H1 (cell line): ENCODE measurements around the gene CPNE5. TPM values are rescaled to one million over a fixed set of nuclear protein-coding genes. Genes with fewer than 3 reads are reported as not detected.

Experiments
- CTCF ChIA-PET: fragments of 300-600 bp; sonication (Branson Sonifier 250); formaldehyde crosslinking; loops from one replicate; lab custom pipeline; 2021; ENCODE audit not compliant: partially characterized antibody; lab: Charles Lee
- POLR2A ChIA-PET: fragments of 300-600 bp; sonication (Branson Sonifier 250); formaldehyde crosslinking; loops from one replicate; lab custom pipeline; 2021; ENCODE audit warnings: inconsistent platforms; ENCODE audit not compliant: partially characterized antibody; lab: Charles Lee
- DNase-seq, 2 experiments: peaks; one replicate each; pipeline versions ENCODE4 v3.0.0 to v3.0.0-alpha.2; 2010 to 2022; ENCODE audit warnings: low spot score in 2 of 2, low read depth in 1 of 2, mixed read lengths in 1 of 2
- FAIRE-seq: peaks from 2 replicates; lab custom pipeline; 2011; peaks lifted over from hg19 to GRCh38; lab: Jason Lieb, UNC
- H2AFZ ChIP-seq: 2 replicates; pipeline ENCODE4 v1.8.1; 2012; ENCODE audit warnings: low read length, inconsistent platforms
- H2AK5ac ChIP-seq: 2 replicates; pipeline ENCODE4 v1.6.1; 2013; ENCODE audit warnings: low read depth, low read length
- H2BK120ac ChIP-seq: replicated peaks from 2 replicates; pipeline ENCODE3; 2013; ENCODE audit warnings: low read depth, low read length, inconsistent platforms
- H2BK12ac ChIP-seq: 2 replicates; pipeline ENCODE4 v1.6.1; 2013; ENCODE audit warnings: low read depth, low read length
- H2BK15ac ChIP-seq: 2 replicates; pipeline ENCODE4 v1.6.1; 2013; ENCODE audit warnings: low read length
- H2BK20ac ChIP-seq: 2 replicates; pipeline ENCODE4 v1.6.1; 2013; ENCODE audit warnings: low read length
- H2BK5ac ChIP-seq: 2 replicates; pipeline ENCODE4 v1.6.1; 2013; ENCODE audit warnings: low read depth, low read length
- H3K14ac ChIP-seq: 2 replicates; pipeline ENCODE4 v1.6.1; 2013; ENCODE audit warnings: inconsistent platforms; ENCODE audit not compliant: insufficient read length
- H3K18ac ChIP-seq: 2 replicates; pipeline ENCODE4 v1.6.1; 2013; ENCODE audit warnings: low read length; ENCODE audit errors: extremely low read depth
- H3K23ac ChIP-seq: 2 replicates; pipeline ENCODE4 v1.6.1; 2013; ENCODE audit warnings: inconsistent platforms; ENCODE audit not compliant: insufficient read length
- H3K23me2 ChIP-seq: 2 replicates; pipeline ENCODE4 v1.6.1; 2013; ENCODE audit warnings: low read depth, low read length
- H3K27ac ChIP-seq: 2 replicates; pipeline ENCODE4 v1.6.1; 2011; ENCODE audit warnings: low read depth, low read length, inconsistent platforms
- H3K27me3 ChIP-seq, 4 experiments: replicated peaks in 1 of 4; 1 replicate in 1 of 4; 2 replicates in 3 of 4; pipeline versions ENCODE4 v1.6.1 to v1.8.1; 2011 to 2013; ENCODE audit warnings: low read length in 3 of 4, mild to moderate bottlenecking in 3 of 4, inconsistent platforms in 2 of 4, mixed read lengths in 2 of 4, moderate library complexity in 1 of 4; ENCODE audit not compliant: control insufficient read depth in 3 of 4, insufficient read depth in 3 of 4; ENCODE audit errors: extremely low read depth in 1 of 4
- H3K36me3 ChIP-seq, 4 experiments: 2 replicates each; pipeline versions ENCODE4 v1.6.1 to v1.8.1; 2011 to 2013; ENCODE audit warnings: mild to moderate bottlenecking in 4 of 4, low read length in 3 of 4, moderate library complexity in 2 of 4, control low read depth in 1 of 4, inconsistent platforms in 1 of 4; ENCODE audit not compliant: insufficient read depth in 4 of 4, control insufficient read depth in 2 of 4
- H3K4ac ChIP-seq: replicated peaks from 2 replicates; pipeline ENCODE3; 2013; ENCODE audit warnings: low read length, low read depth, mixed read lengths, inconsistent platforms; ENCODE audit not compliant: insufficient read length
- H3K4me1 ChIP-seq, 4 experiments: replicated peaks in 1 of 4; 1 replicate in 1 of 4; 2 replicates in 3 of 4; pipeline versions ENCODE4 v1.6.1 to v1.8.1; 2011 to 2013; ENCODE audit warnings: low read length in 3 of 4, inconsistent platforms in 2 of 4, mixed read lengths in 1 of 4; ENCODE audit not compliant: insufficient read depth in 4 of 4, control insufficient read depth in 3 of 4
- H3K4me2 ChIP-seq, 2 experiments: 2 replicates each; pipeline versions ENCODE4 v1.6.1 to v1.8.1; 2011 to 2013; ENCODE audit warnings: low read depth in 2 of 2, low read length in 2 of 2, control low read depth in 1 of 2, inconsistent platforms in 1 of 2, mild to moderate bottlenecking in 1 of 2; ENCODE audit not compliant: insufficient read depth in 1 of 2
- H3K4me3 ChIP-seq, 4 experiments: fragments of 200-600, 300-600 bp in 1 of 4; sonication (generic), shearing (Covaris generic), sonication (Bioruptor Twin) in 1 of 4; 2 replicates each; pipeline versions ENCODE4 v1.5.1 to v1.8.1; 2011 to 2016; ENCODE audit warnings: low read length in 4 of 4, low read depth in 3 of 4, control low read depth in 2 of 4, inconsistent platforms in 2 of 4, mild to moderate bottlenecking in 2 of 4, mixed read lengths in 1 of 4, moderate library complexity in 1 of 4; ENCODE audit not compliant: insufficient read depth in 2 of 4; ENCODE audit errors: extremely low read depth in 1 of 4
- H3K56ac ChIP-seq: replicated peaks from 2 replicates; pipeline ENCODE3; 2013; ENCODE audit warnings: low read depth, mild to moderate bottlenecking, mixed read lengths, low read length, inconsistent platforms; ENCODE audit not compliant: insufficient read length
- H3K79me1 ChIP-seq: 2 replicates; pipeline ENCODE4 v1.6.1; 2013; ENCODE audit warnings: low read depth, low read length, control low read depth
- H3K79me2 ChIP-seq, 2 experiments: 2 replicates each; pipeline versions ENCODE4 v1.6.1 to v1.8.1; 2012 to 2013; ENCODE audit warnings: low read length in 2 of 2, mild to moderate bottlenecking in 2 of 2, inconsistent platforms in 1 of 2; ENCODE audit not compliant: insufficient read depth in 2 of 2, control insufficient read depth in 1 of 2
- H3K9ac ChIP-seq, 4 experiments: replicated peaks in 1 of 4; 1 replicate in 1 of 4; 2 replicates in 3 of 4; pipeline versions ENCODE4 v1.6.1 to v1.8.1; 2011 to 2013; ENCODE audit warnings: low read depth in 3 of 4, low read length in 3 of 4, control low read depth in 2 of 4, mild to moderate bottlenecking in 2 of 4, moderate library complexity in 2 of 4, inconsistent platforms in 1 of 4; ENCODE audit errors: extremely low read depth in 1 of 4
- H3K9me3 ChIP-seq, 2 experiments: 2 replicates each; pipeline versions ENCODE4 v1.6.1 to v1.8.1; 2012 to 2013; ENCODE audit warnings: mild to moderate bottlenecking in 2 of 2, moderate library complexity in 2 of 2, control low read depth in 1 of 2, inconsistent platforms in 1 of 2, low read depth in 1 of 2, low read length in 1 of 2, mixed read lengths in 1 of 2; ENCODE audit not compliant: insufficient read depth in 2 of 2
- H4K20me1 ChIP-seq, 2 experiments: replicated peaks in 1 of 2; 2 replicates each; pipeline versions ENCODE3 to v1.8.1; 2011 to 2013; ENCODE audit warnings: inconsistent platforms in 2 of 2, low read length in 2 of 2, mild to moderate bottlenecking in 1 of 2; ENCODE audit not compliant: insufficient read depth in 2 of 2, control insufficient read depth in 1 of 2
- H4K5ac ChIP-seq: 2 replicates; pipeline ENCODE4 v1.6.1; 2013; ENCODE audit warnings: low read length, low read depth, mixed read lengths, inconsistent platforms; ENCODE audit not compliant: insufficient read length
- H4K8ac ChIP-seq: 2 replicates; pipeline ENCODE4 v1.8.0; 2013; ENCODE audit warnings: mild to moderate bottlenecking, moderate library complexity, low read length, inconsistent platforms; ENCODE audit not compliant: insufficient read depth; ENCODE audit errors: extremely low read depth
- H4K91ac ChIP-seq: replicated peaks from 2 replicates; pipeline ENCODE3; 2013; ENCODE audit warnings: low read length, mixed read lengths, inconsistent platforms; ENCODE audit not compliant: insufficient read length
- BCL11A ChIP-seq, 2 experiments: IDR thresholded peaks; one replicate each; pipeline ENCODE4 v1.6.1; 2011; ENCODE audit warnings: low read depth in 2 of 2, low read length in 2 of 2, mild to moderate bottlenecking in 2 of 2
- EP300 ChIP-seq, 2 experiments: IDR thresholded peaks; 1 replicate in 1 of 2; 2 replicates in 1 of 2; pipeline ENCODE4 v1.6.1; 2011 to 2012; ENCODE audit warnings: low read depth in 2 of 2, low read length in 2 of 2, mild to moderate bottlenecking in 2 of 2, borderline replicate concordance in 1 of 2, inconsistent platforms in 1 of 2, moderate library complexity in 1 of 2
- JUN ChIP-seq: IDR thresholded peaks from 2 replicates; pipeline ENCODE4 v1.6.1; 2011; ENCODE audit warnings: low read depth, mild to moderate bottlenecking, improper control_type of control experiment, low read length
- KDM1A ChIP-seq: fragments of 200-600, 300-600 bp; sonication (generic); IDR thresholded peaks from 2 replicates; pipeline ENCODE4 v1.7.1; 2016; ENCODE audit warnings: mild to moderate bottlenecking, low read length, borderline replicate concordance
- SP2 ChIP-seq: IDR thresholded peaks from 2 replicates; pipeline ENCODE4 v1.6.1; 2012; ENCODE audit warnings: mild to moderate bottlenecking, low read length, inconsistent platforms
- WGBS, 2 experiments: shearing (Covaris generic) in 1 of 2; methylation state at CpG; one replicate each; pipeline versions ENCODE4 v1.1.6 to v1.1.7; 2013 to 2015; ENCODE audit warnings: low lambda C conversion rate in 2 of 2, mixed read lengths in 2 of 2, inconsistent platforms in 1 of 2, low coverage in 1 of 2, missing lambda C conversion rate in 1 of 2; ENCODE audit not compliant: insufficient replicate concordance in 2 of 2, insufficient coverage in 1 of 2, insufficient read length in 1 of 2; ENCODE audit errors: extremely low coverage in 1 of 2, missing lambda C conversion rate in 1 of 2; 5-methylcytosine and 5-hydroxymethylcytosine counted together
- polyA plus RNA-seq, 7 experiments: library from polyadenylated mRNA; depleted of rRNA in 3 of 7; stranded (reverse) in 5 of 7; unstranded in 2 of 7; fragments of >200 nt in 5 of 7; fragments of 200-250 nt in 2 of 7; gene quantifications; 1 replicate in 5 of 7; 2 replicates in 1 of 7; 4 replicates in 1 of 7; pipeline versions ENCODE4 v1.2.1 to v1.2.3, GENCODE V29; 2011 to 2013; ENCODE audit warnings: missing spikeins in 2 of 7, mixed read lengths in 2 of 7
- total RNA-seq: library from RNA; stranded (reverse); fragmentation: NEBNext Ultra II Directional; extraction: Animal tissue kit (Norgen Biotek cat#: 25700); gene quantifications from 2 replicates; pipeline ENCODE4 v1.2.1, GENCODE V29; 2021

Gene CPNE5
- total and polyA plus RNA-seq, 2 of the 8 experiments (the other 6 are each of a cell fraction or from before 2014, with no cell fraction given) = 0.88 to 1.8 TPM

GRCh38 chr6:36758516-36759147 lies 80.6 kb downstream of the CPNE5 start:
- Histone ChIP-seq H3K9ac (no peak overlapping the region), H2BK12ac (no peak overlapping the region), H3K79me2 (no peaks in the 10 kb centered on the region), H2BK120ac (no peak overlapping the region), H3K23me2 (no peaks in the 10 kb centered on the region), H3K79me1 (no peaks in the 10 kb centered on the region), H3K36me3 (no peaks in the 10 kb centered on the region), H3K23ac (no peak overlapping the region), H4K5ac (no peak overlapping the region), H3K4me3 (no peak overlapping the region), H2BK20ac (no peak overlapping the region), H4K8ac (no peak overlapping the region), H4K91ac (no peak overlapping the region), H4K20me1 (peaks cover 0 to 2% of the 10 kb centered on the region in 2 experiments), H3K56ac (no peak overlapping the region), H2BK15ac (no peak overlapping the region), H3K4me1 (peaks cover 0 to 6% (median 3%) of the 10 kb centered on the region in 4 experiments; a peak in 4 of 7 replicates), H3K9me3 (no peaks in the 10 kb centered on the region), H3K27me3 (no peaks in the 10 kb centered on the region), H2BK5ac (no peak overlapping the region), H3K18ac (no peak overlapping the region), H2AK5ac (no peak overlapping the region), H3K27ac (no peak overlapping the region), H3K14ac (no peak overlapping the region), H3K4ac (no peak overlapping the region), H3K4me2 (peak overlapping the region in 1 of 2 experiments; percentile 22; a peak in 1 of 4 replicates), H2AFZ (no peak overlapping the region)
- DNase-seq (no peak), FAIRE-seq (no peak)
- no peak for TF ChIP-seq KDM1A
- no peak for TF ChIP-seq EP300 (IDR thresholded peaks at IDR 0.05; ENCODE audit: borderline replicate concordance in 1 of 2, low read depth in 2 of 2, low read length in 2 of 2)
- no peak for TF ChIP-seq SP2
- no peak for TF ChIP-seq BCL11A (IDR thresholded peaks at IDR 0.05; ENCODE audit: low read depth in 2 of 2, low read length in 2 of 2)
- no peak for TF ChIP-seq JUN
- ChIA-PET POLR2A (interaction anchor here (0.9 to 1.6 kb wide), 6 partner anchors 20 to 165 kb away, joined by 3 to 5 read pairs (median 3); partner anchors contain the start of gene PPIL1), CTCF (interaction anchor here (0.6 to 5.3 kb wide), 43 partner anchors 11 to 548 kb away, joined by 3 to 83 read pairs (median 5); partner anchors contain the start of genes C6orf89, CDKN1A, PPIL1 and RAB44)
- WGBS, 2 experiments = 61% methylated on average over 15 of the region's 15 CpGs; no CpG with 5 or more reads in 1 of the 2 experiments
